DOHH2 (cell line): ENCODE results near the gene ZNF469.

Source experiments
- H3F3A ChIP-seq: fragments of 200-600 bp; sonication (generic), shearing (Covaris generic); 2 replicates; pipeline ENCODE4 v1.6.0; 2016; ENCODE audit warnings: antibody characterized with exemption, mild to moderate bottlenecking; ENCODE audit not compliant: control insufficient read depth, insufficient read depth
- H3K27ac ChIP-seq: fragments of 200-600 bp; sonication (generic); 2 replicates; pipeline ENCODE4 v1.5.1; 2014; ENCODE audit warnings: low read depth, mild to moderate bottlenecking, low read length, moderate library complexity
- H3K27me3 ChIP-seq: fragments of 200-600 bp; sonication (generic); 2 replicates; pipeline ENCODE4 v1.6.1; 2014; ENCODE audit warnings: mild to moderate bottlenecking, low read length, mixed read lengths; ENCODE audit not compliant: control insufficient read depth
- H3K36me3 ChIP-seq: fragments of 200-600 bp; sonication (generic); 2 replicates; pipeline ENCODE4 v1.6.1; 2014; ENCODE audit warnings: mild to moderate bottlenecking, low read length, moderate library complexity, mixed read lengths; ENCODE audit not compliant: control insufficient read depth
- H3K4me1 ChIP-seq: fragments of 200-600 bp; sonication (generic); 2 replicates; pipeline ENCODE4 v1.6.1; 2014; ENCODE audit warnings: mild to moderate bottlenecking, low read length, mixed read lengths; ENCODE audit not compliant: control insufficient read depth
- H3K4me2 ChIP-seq: fragments of 200-600 bp; sonication (generic); 2 replicates; pipeline ENCODE4 v1.6.0; 2014; ENCODE audit warnings: mild to moderate bottlenecking, low read length, moderate library complexity
- H3K4me3 ChIP-seq: fragments of 200-600 bp; sonication (generic); 2 replicates; pipeline ENCODE4 v1.5.1; 2014; ENCODE audit warnings: mild to moderate bottlenecking, low read length, mixed read lengths
- H3K79me2 ChIP-seq: fragments of 200-600 bp; sonication (generic); 2 replicates; pipeline ENCODE4 v1.6.1; 2014; ENCODE audit warnings: mild to moderate bottlenecking, low read length, mixed read lengths; ENCODE audit not compliant: control insufficient read depth
- H3K9me2 ChIP-seq: fragments of 200-600 bp; sonication (generic); replicated peaks from 2 replicates; pipeline ENCODE4 v1.6.1; 2014; ENCODE audit warnings: mild to moderate bottlenecking, low read length, mixed read lengths; ENCODE audit not compliant: control insufficient read depth
- H3K9me3 ChIP-seq: fragments of 200-600 bp; sonication (generic); 2 replicates; pipeline ENCODE4 v1.6.1; 2014; ENCODE audit warnings: antibody characterized with exemption, low read length, mixed read lengths; ENCODE audit not compliant: control insufficient read depth, insufficient read depth
- H4K20me1 ChIP-seq: fragments of 200-600 bp; sonication (generic); 2 replicates; pipeline ENCODE4 v1.6.0; 2014; ENCODE audit warnings: low read depth, mild to moderate bottlenecking, antibody characterized with exemption, low read length, moderate library complexity; ENCODE audit not compliant: control insufficient read depth, insufficient read depth
- CTCF ChIP-seq: fragments of 200-600 bp; sonication (generic); IDR thresholded peaks from one replicate; pipeline ENCODE4 v1.5.1; 2014; ENCODE audit warnings: antibody characterized with exemption, mild to moderate bottlenecking, low read depth, low read length; ENCODE audit not compliant: poor library complexity, severe bottlenecking
- EZH2phosphoT487 ChIP-seq: fragments of 200-600 bp; sonication (generic); IDR thresholded peaks from 2 replicates; pipeline ENCODE4 v1.6.1; 2017; ENCODE audit warnings: borderline replicate concordance, mild to moderate bottlenecking, antibody characterized with exemption, low read length, moderate library complexity, mixed read lengths

The ZNF469 gene

DNA sequence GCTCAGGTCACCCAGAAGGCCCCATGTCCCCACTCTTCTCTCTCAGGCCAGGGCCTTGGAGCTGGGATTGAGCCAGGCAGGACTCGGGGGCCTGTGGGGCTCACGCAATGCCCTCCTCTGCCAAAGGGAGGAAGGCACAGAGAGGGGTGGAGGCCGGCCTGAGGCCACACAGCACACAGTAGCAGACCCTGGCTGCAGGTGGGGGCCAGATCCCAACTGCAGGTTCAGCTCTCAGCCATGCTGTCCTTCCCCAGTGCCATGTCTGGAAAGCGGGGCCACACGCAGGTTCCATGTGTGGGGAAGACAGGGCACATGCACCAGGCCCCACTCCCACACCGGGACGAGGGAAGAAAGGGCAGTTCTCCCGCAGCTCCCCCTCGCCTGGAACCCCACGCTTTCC, 37.0 kb downstream of the ZNF469 start:
- Histone ChIP-seq H4K20me1 (no peaks in the 10 kb centered on the region), H3F3A (no peaks in the 10 kb centered on the region), H3K36me3 (no peaks in the 10 kb centered on the region), H3K4me3 (no peak overlapping the region), H3K79me2 (no peaks in the 10 kb centered on the region), H3K9me3 (no peaks in the 10 kb centered on the region), H3K27me3 (no peaks in the 10 kb centered on the region), H3K4me1 (no peaks in the 10 kb centered on the region), H3K4me2 (no peak overlapping the region), H3K27ac (no peak overlapping the region), H3K9me2 (no peaks in the 10 kb centered on the region)
- TF ChIP-seq CTCF: no peak

GRCh38 chr16:88420496-88420895, 37.7 kb downstream of the ZNF469 start:
- TF ChIP-seq EZH2phosphoT487 (no peak), CTCF (no peak)
- H3K4me3 ChIP-seq: no peak overlapping the region
- no peak overlapping the region for H3K27ac ChIP-seq
- no peaks in the 10 kb centered on the region for H3K9me3 ChIP-seq
- H3K27me3 ChIP-seq: no peaks in the 10 kb centered on the region
- no peaks in the 10 kb centered on the region for H3K4me1 ChIP-seq
- no peaks in the 10 kb centered on the region for H3K79me2 ChIP-seq
- no peaks in the 10 kb centered on the region for H3F3A ChIP-seq
- no peaks in the 10 kb centered on the region for H3K9me2 ChIP-seq
- H3K4me2 ChIP-seq: no peak overlapping the region
- no peaks in the 10 kb centered on the region for H3K36me3 ChIP-seq
- no peaks in the 10 kb centered on the region for H4K20me1 ChIP-seq

GRCh38 chr16:88421301-88421700, 38.5 kb downstream of the ZNF469 start:
- no peaks in the 10 kb centered on the region for H3F3A ChIP-seq
- H3K27me3 ChIP-seq: no peaks in the 10 kb centered on the region
- no peak overlapping the region for H3K4me2 ChIP-seq
- TF ChIP-seq EZH2phosphoT487 (no peak), CTCF (no peak)
- H3K4me1 ChIP-seq: no peaks in the 10 kb centered on the region
- no peaks in the 10 kb centered on the region for H3K79me2 ChIP-seq
- no peaks in the 10 kb centered on the region for H3K9me2 ChIP-seq
- H3K9me3 ChIP-seq: no peaks in the 10 kb centered on the region
- no peaks in the 10 kb centered on the region for H4K20me1 ChIP-seq
- H3K36me3 ChIP-seq: no peaks in the 10 kb centered on the region
- H3K27ac ChIP-seq: no peak overlapping the region
- H3K4me3 ChIP-seq: no peak overlapping the region
